Osteoblast (primary cell): ENCODE results near the gene PHKB. TPM values are rescaled to one million over a fixed set of nuclear protein-coding genes. Genes with fewer than 3 reads are reported as not detected.

Experiments
- DNase-seq: peaks from one replicate; pipeline ENCODE4 v3.0.0; 2011; ENCODE audit warnings: low spot score, mixed read lengths; ENCODE audit not compliant: insufficient read length; ENCODE audit errors: missing footprints
- H2AFZ ChIP-seq: 2 replicates; pipeline ENCODE4 v1.6.0; 2011; ENCODE audit warnings: mild to moderate bottlenecking, low read length
- H3K27ac ChIP-seq: 2 replicates; pipeline ENCODE4 v1.5.1; 2011; ENCODE audit warnings: mild to moderate bottlenecking, low read depth, low read length, moderate library complexity
- H3K27me3 ChIP-seq: 2 replicates; pipeline ENCODE4 v1.6.0; 2012; ENCODE audit warnings: mild to moderate bottlenecking, control low read depth, inconsistent platforms, low read length, moderate library complexity; ENCODE audit not compliant: insufficient read depth
- H3K36me3 ChIP-seq: 2 replicates; pipeline ENCODE4 v1.5.1; 2011; ENCODE audit warnings: mild to moderate bottlenecking, low read length, control low read depth, moderate library complexity; ENCODE audit not compliant: insufficient read depth
- H3K4me1 ChIP-seq: 2 replicates; pipeline ENCODE4 v1.5.1; 2011; ENCODE audit warnings: mild to moderate bottlenecking, low read length, control low read depth, moderate library complexity; ENCODE audit not compliant: insufficient read depth
- H3K4me2 ChIP-seq: 2 replicates; pipeline ENCODE4 v1.6.0; 2011; ENCODE audit warnings: mild to moderate bottlenecking, low read length; ENCODE audit not compliant: insufficient read depth
- H3K4me3 ChIP-seq: fragments of 200-600 bp; sonication (generic); 3 replicates; pipeline ENCODE4 v1.5.1; 2012; ENCODE audit warnings: mild to moderate bottlenecking, low read length, inconsistent platforms; ENCODE audit not compliant: insufficient read depth
- H3K79me2 ChIP-seq: 2 replicates; pipeline ENCODE4 v1.6.0; 2012; ENCODE audit warnings: mild to moderate bottlenecking, low read length, control low read depth, inconsistent platforms; ENCODE audit not compliant: insufficient read depth
- H3K9me3 ChIP-seq: 2 replicates; pipeline ENCODE4 v1.5.1; 2011; ENCODE audit warnings: low read depth, low read length, control low read depth
- H4K20me1 ChIP-seq: 2 replicates; pipeline ENCODE4 v1.6.0; 2012; ENCODE audit warnings: mild to moderate bottlenecking, low read length, control low read depth; ENCODE audit not compliant: insufficient read depth
- CTCF ChIP-seq: IDR thresholded peaks from 2 replicates; pipeline ENCODE4 v1.5.1; 2011; ENCODE audit warnings: mild to moderate bottlenecking, low read depth, low read length, moderate library complexity; ENCODE audit errors: extremely low read depth
- total RNA-seq: library from RNA; depleted of rRNA; stranded (reverse); fragments of >200 nt; gene quantifications from 2 replicates; pipeline ENCODE4 v1.2.3, GENCODE V29; 2012

PHKB gene
- total RNA-seq, 1 donor: 76.4 TPM

DNA sequence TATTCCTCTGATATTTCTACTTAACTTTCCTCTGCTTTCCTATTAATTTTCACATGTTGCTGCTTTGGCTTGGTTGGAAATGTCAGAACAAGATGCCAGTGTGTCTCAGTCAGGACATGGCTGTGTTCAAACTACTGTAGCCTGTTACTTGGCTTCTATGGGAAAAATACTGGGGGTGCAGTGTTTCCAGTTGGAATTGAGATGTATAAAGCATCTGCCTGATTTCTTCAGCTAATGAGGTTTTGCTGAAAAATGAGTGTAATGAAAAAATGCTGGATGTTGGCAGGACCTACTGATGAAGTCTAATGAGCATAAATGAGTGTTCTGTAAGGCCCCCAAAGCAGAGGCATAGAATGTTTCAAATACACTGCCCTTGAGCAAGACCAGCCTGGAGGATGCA, 166.6 kb downstream of the PHKB start:
- no peak for DNase-seq
- Histone ChIP-seq H4K20me1 (no peaks in the 10 kb centered on the region), H3K27ac (no peak overlapping the region), H3K27me3 (no peaks in the 10 kb centered on the region), H3K36me3 (no peaks in the 10 kb centered on the region), H3K4me1 (no peaks in the 10 kb centered on the region), H3K79me2 (no peaks in the 10 kb centered on the region), H3K9me3 (no peaks in the 10 kb centered on the region), H2AFZ (no peak overlapping the region), H3K4me3 (no peak overlapping the region), H3K4me2 (no peak overlapping the region)
- no peak for TF ChIP-seq CTCF

DNA sequence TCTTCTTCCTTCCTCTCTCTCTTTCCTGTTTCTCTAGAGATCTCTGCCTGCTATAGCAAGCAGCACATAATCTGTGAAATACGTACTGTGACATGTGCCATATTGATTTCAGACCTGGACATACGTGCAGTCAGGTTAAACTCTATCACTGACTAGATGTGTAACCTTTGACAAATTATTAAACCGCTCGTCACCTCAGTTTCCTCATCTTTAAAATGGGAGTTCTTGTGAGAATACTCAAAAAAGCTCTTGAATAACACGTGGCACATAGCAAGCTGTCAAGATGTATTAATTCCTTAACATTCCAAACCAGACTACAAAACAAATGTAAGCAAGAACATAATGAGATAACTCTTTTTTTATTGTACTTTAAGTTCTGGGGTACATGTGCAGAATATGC, 170.0 kb downstream of the PHKB start:
- Histone ChIP-seq H3K36me3 (peaks cover 3% of the 10 kb centered on the region), H3K4me3 (no peak overlapping the region), H3K4me1 (no peaks in the 10 kb centered on the region), H3K9me3 (no peaks in the 10 kb centered on the region), H3K79me2 (no peaks in the 10 kb centered on the region), H3K4me2 (no peak overlapping the region), H3K27me3 (no peaks in the 10 kb centered on the region), H3K27ac (no peak overlapping the region), H4K20me1 (no peaks in the 10 kb centered on the region), H2AFZ (no peak overlapping the region)
- TF ChIP-seq CTCF: no peak
- no peak for DNase-seq

DNA sequence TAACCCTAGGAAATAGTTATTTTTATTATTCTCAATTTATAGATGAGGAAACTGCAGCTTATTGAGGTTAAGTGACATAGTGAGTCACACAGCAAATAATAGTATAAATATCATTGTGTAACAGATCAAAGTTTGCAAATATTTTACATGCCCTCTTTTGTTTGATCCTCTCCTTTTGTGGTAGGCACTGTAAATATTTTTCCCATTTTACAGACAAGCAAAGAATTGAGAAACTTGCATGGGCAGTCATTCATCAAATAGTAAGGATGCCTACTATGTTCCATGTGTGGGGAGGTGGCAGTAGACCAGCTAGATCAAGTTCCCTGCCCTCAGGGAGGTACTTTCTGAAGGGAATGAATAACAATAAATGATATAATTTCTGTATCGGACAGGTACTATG, 173.0 kb downstream of the PHKB start:
- no peak for DNase-seq
- TF ChIP-seq CTCF: no peak
- no peaks in the 10 kb centered on the region for H3K79me2 ChIP-seq

GRCh38 chr16:47634727-47635126, 173.6 kb downstream of the PHKB start:
- DNase-seq: no peak
- no peaks in the 10 kb centered on the region for H4K20me1 ChIP-seq
- H3K79me2 ChIP-seq: no peaks in the 10 kb centered on the region
- H3K27me3 ChIP-seq: no peaks in the 10 kb centered on the region
- no peak overlapping the region for H3K4me2 ChIP-seq
- H3K4me1 ChIP-seq: no peaks in the 10 kb centered on the region
- H2AFZ ChIP-seq: no peak overlapping the region
- H3K4me3 ChIP-seq: no peak overlapping the region
- no peak for TF ChIP-seq CTCF
- no peaks in the 10 kb centered on the region for H3K9me3 ChIP-seq
- H3K36me3 ChIP-seq: peaks cover 3% of the 10 kb centered on the region
- no peak overlapping the region for H3K27ac ChIP-seq

More for the DNA sequence above, 173.0 kb downstream of the PHKB start:
- peaks cover 3% of the 10 kb centered on the region for H3K36me3 ChIP-seq
- H3K27ac ChIP-seq: no peak overlapping the region
- no peak overlapping the region for H2AFZ ChIP-seq
- no peaks in the 10 kb centered on the region for H3K4me1 ChIP-seq
- no peak overlapping the region for H3K4me3 ChIP-seq
- H3K4me2 ChIP-seq: no peak overlapping the region
- no peaks in the 10 kb centered on the region for H3K9me3 ChIP-seq
- no peaks in the 10 kb centered on the region for H3K27me3 ChIP-seq
- H4K20me1 ChIP-seq: no peaks in the 10 kb centered on the region
